HepG2 (cell line): ENCODE measurements around the gene CAVIN2. TPM values are rescaled to one million over a fixed set of nuclear protein-coding genes. Genes with fewer than 3 reads are reported as not detected.

ENCODE experiments used
- AKAP8 ChIP-seq: sonication (generic); formaldehyde crosslinking; IDR thresholded peaks from 2 replicates; pipeline ENCODE4 v1.5.1; 2020; ENCODE audit warnings: mild to moderate bottlenecking, missing genetic modification reagents
- ATF7-NPFF ChIP-seq: sonication (generic); formaldehyde crosslinking; IDR thresholded peaks from 2 replicates; pipeline ENCODE4 v1.8.1; 2023; ENCODE audit warnings: mild to moderate bottlenecking, low read depth, missing genetic modification reagents, moderate library complexity
- HIC2 ChIP-seq: sonication (generic); formaldehyde crosslinking; IDR thresholded peaks from 2 replicates; pipeline ENCODE4 v1.9.0; 2022; ENCODE audit warnings: low read depth, missing genetic modification reagents
- HMG20A ChIP-seq: IDR thresholded peaks from 2 replicates; pipeline ENCODE4 v1.6.1; 2016; ENCODE audit warnings: borderline replicate concordance
- IKZF4 ChIP-seq: sonication (generic); formaldehyde crosslinking; IDR thresholded peaks from 2 replicates; pipeline ENCODE4 v1.5.1; 2020; ENCODE audit warnings: borderline replicate concordance, mild to moderate bottlenecking, low read depth, missing genetic modification reagents; ENCODE audit errors: not compliant biosample characterization
- MAF1 ChIP-seq: sonication (generic); formaldehyde crosslinking; IDR thresholded peaks from 2 replicates; pipeline ENCODE4 v1.5.0; 2020; ENCODE audit warnings: missing genetic modification reagents, borderline replicate concordance
- MEIS1 ChIP-seq: sonication (generic); formaldehyde crosslinking; IDR thresholded peaks from 2 replicates; pipeline ENCODE4 v1.9.0; 2021; ENCODE audit warnings: mild to moderate bottlenecking, missing genetic modification reagents, moderate library complexity, borderline replicate concordance
- NFYC ChIP-seq: IDR thresholded peaks from 2 replicates; pipeline ENCODE4 v1.6.1; 2016; ENCODE audit warnings: missing genetic modification reagents, missing compliant biosample characterization
- NR2F2 ChIP-seq: IDR thresholded peaks from 2 replicates; pipeline ENCODE4 v1.6.1; 2012; ENCODE audit warnings: low read depth, inconsistent platforms, borderline replicate concordance
- PREB ChIP-seq: sonication (generic); formaldehyde crosslinking; IDR thresholded peaks from 2 replicates; pipeline ENCODE4 v1.4.0; 2020; ENCODE audit warnings: missing genetic modification reagents
- SALL2 ChIP-seq: sonication (generic); formaldehyde crosslinking; IDR thresholded peaks from 2 replicates; pipeline ENCODE4 v1.8.1; 2023; ENCODE audit warnings: mild to moderate bottlenecking, missing genetic modification reagents, inconsistent platforms
- SKI ChIP-seq: fragments of 450-650 bp; IDR thresholded peaks from one replicate; pipeline ENCODE4 v1.6.1; 2018; ENCODE audit warnings: mild to moderate bottlenecking; ENCODE audit not compliant: partially characterized antibody
- SNAPC5 ChIP-seq: sonication (generic); formaldehyde crosslinking; IDR thresholded peaks from 2 replicates; pipeline ENCODE4 v1.8.1; 2023; ENCODE audit warnings: mild to moderate bottlenecking, missing genetic modification reagents, borderline replicate concordance
- SRSF9 ChIP-seq: fragments of 200-400 bp; formaldehyde crosslinking; IDR thresholded peaks from 2 replicates; pipeline ENCODE4 v1.6.1; 2018; ENCODE audit warnings: borderline replicate concordance, mild to moderate bottlenecking, low read depth, low read length; ENCODE audit not compliant: insufficient read depth, poor library complexity, severe bottlenecking
- TOE1 ChIP-seq: sonication (generic); formaldehyde crosslinking; IDR thresholded peaks from 2 replicates; pipeline ENCODE4 v1.4.0; 2020; ENCODE audit warnings: mild to moderate bottlenecking, missing genetic modification reagents
- ZBTB43 ChIP-seq: sonication (generic); formaldehyde crosslinking; conservative IDR thresholded peaks from 2 replicates; pipeline ENCODE4 v1.4.0; 2020; ENCODE audit warnings: missing genetic modification reagents
- ZFY ChIP-seq: sonication (generic); formaldehyde crosslinking; IDR thresholded peaks from 2 replicates; pipeline ENCODE4 v1.4.0; 2020; ENCODE audit warnings: missing genetic modification reagents
- ZNF235 ChIP-seq: sonication (generic); formaldehyde crosslinking; IDR thresholded peaks from 2 replicates; pipeline ENCODE4 v1.8.1; 2023; ENCODE audit warnings: mild to moderate bottlenecking, missing genetic modification reagents, borderline replicate concordance
- ZNF253 ChIP-seq: sonication (generic); formaldehyde crosslinking; IDR thresholded peaks from 2 replicates; pipeline ENCODE4 v1.8.0; 2022; ENCODE audit warnings: mild to moderate bottlenecking, missing genetic modification reagents, borderline replicate concordance
- ZNF264 ChIP-seq: sonication (generic); formaldehyde crosslinking; IDR thresholded peaks from 2 replicates; pipeline ENCODE4 v1.4.0; 2020; ENCODE audit warnings: missing genetic modification reagents
- ZNF414 ChIP-seq: sonication (generic); formaldehyde crosslinking; IDR thresholded peaks from 2 replicates; pipeline ENCODE4 v1.5.0; 2020; ENCODE audit warnings: missing genetic modification reagents
- ZNF577 ChIP-seq: sonication (generic); formaldehyde crosslinking; IDR thresholded peaks from 2 replicates; pipeline ENCODE4 v1.4.0; 2020; ENCODE audit warnings: mild to moderate bottlenecking, low read depth, missing genetic modification reagents, borderline replicate concordance
- ZNF891 ChIP-seq: sonication (generic); formaldehyde crosslinking; IDR thresholded peaks from 2 replicates; pipeline ENCODE4 v1.5.0; 2020; ENCODE audit warnings: mild to moderate bottlenecking, missing genetic modification reagents
- ZSCAN20 ChIP-seq: sonication (generic); formaldehyde crosslinking; IDR thresholded peaks from 2 replicates; pipeline ENCODE4 v1.4.0; 2020; ENCODE audit warnings: missing genetic modification reagents, mild to moderate bottlenecking, borderline replicate concordance
- polyA plus RNA-seq, 8 experiments: library from polyadenylated mRNA; depleted of rRNA in 3 of 8; stranded (reverse) in 7 of 8; unstranded in 1 of 8; fragments of >200 nt; fragmentation: Illumina TruSeq in 4 of 8; extraction: Trizol in 4 of 8; gene quantifications; 2 replicates each; pipeline versions ENCODE4 v1.2.1 to v1.2.3, GENCODE V29; 2011 to 2016; ENCODE audit warnings: low read depth in 4 of 8, missing spikeins in 1 of 8, mixed read lengths in 1 of 8; ENCODE audit not compliant: insufficient read depth in 1 of 8
- total RNA-seq, 5 experiments: library from RNA; depleted of rRNA; stranded (reverse); fragments of >200 nt; fragmentation: Illumina TruSeq; extraction: Trizol; gene quantifications; 2 replicates each; pipeline ENCODE4 v1.2.3, GENCODE V29; 2016; ENCODE audit warnings: low read depth in 1 of 5

Gene CAVIN2
- total and polyA plus RNA-seq, 2 of the 13 experiments (the other 11 are each of a cell fraction or from before 2014, with no cell fraction given): 7.6 to 38.8 TPM

GRCh38 chr2:191866675-191867506, 20.0 kb upstream of the CAVIN2 start (continued):
- TF ChIP-seq ZNF235 (CRISPR knock-in tag) (no peak), TOE1 (CRISPR knock-in tag) (no peak), SKI (peak; percentile 100), ZNF264 (peak; percentile 96), SALL2 (CRISPR knock-in tag) (peak; percentile 75; the same call in 1 of the 2 replicates), ZNF577 (CRISPR knock-in tag) (no peak), ZSCAN20 (CRISPR knock-in tag) (no peak), ZNF414 (CRISPR knock-in tag) (peak; percentile 92; the same call in 1 of the 2 replicates), NFYC (CRISPR knock-in tag) (peak; percentile 46; the same call in 1 of the 2 replicates), ZBTB43 (peak; percentile 100), ZFY (CRISPR knock-in tag) (peak; percentile 77), SNAPC5 (peak; percentile 89), HIC2 (CRISPR knock-in tag) (peak; percentile 73; the same call in 1 of the 2 replicates), IKZF4 (CRISPR knock-in tag) (peak; percentile 51), ZNF891 (no peak), AKAP8 (CRISPR knock-in tag) (0 out of 2 replicates have a peak, but pooled peaks have one; percentile 33), HMG20A (CRISPR knock-in tag) (peak; percentile 98), ZNF253 (no peak), SRSF9 (no peak), NR2F2 (peak; percentile 98), PREB (no peak), ATF7-NPFF (no peak; the same call in 1 of the 2 replicates), MEIS1 (CRISPR knock-in tag) (peak; percentile 95; the same call in 1 of the 2 replicates), MAF1 (CRISPR knock-in tag) (0 out of 2 replicates have a peak, but pooled peaks have one; percentile 58)
